ENCODE data around the gene NUDCD3.

GRCh38 chr7:44368455-44368854 lies 122.0 kb downstream of the NUDCD3 start:
- TF ChIP-seq TAF1 (conservative IDR thresholded peaks at IDR 0.05) = no peak
- TF ChIP-seq CTCF (IDR thresholded peaks at IDR 0.05; ENCODE audit: low read depth, low read length, missing input control) = no peak
- no peak for TF ChIP-seq RAD21 (IDR thresholded peaks at IDR 0.05)
- no peak for TF ChIP-seq YY1 (IDR thresholded peaks at IDR 0.05)
- no peak for TF ChIP-seq JUND (IDR thresholded peaks at IDR 0.05)
- no peak for TF ChIP-seq FOXA2 (IDR thresholded peaks at IDR 0.05)
- TF ChIP-seq ATF3 (IDR thresholded peaks at IDR 0.05) = no peak
- TF ChIP-seq MAX (IDR thresholded peaks at IDR 0.05) = no peak
- no peak for TF ChIP-seq ZBTB33 (IDR thresholded peaks at IDR 0.05)
- TF ChIP-seq REST (IDR thresholded peaks at IDR 0.05) = no peak
- no peak for TF ChIP-seq FOXA1 (IDR thresholded peaks at IDR 0.05)
- no peak for TF ChIP-seq HNF4A (conservative IDR thresholded peaks at IDR 0.05)
- TF ChIP-seq RXRA (IDR thresholded peaks at IDR 0.05) = no peak
- no peak for TF ChIP-seq SP1 (IDR thresholded peaks at IDR 0.05)

Measured in liver (tissue), 3 donors.